Activated CD4-positive, alpha-beta T cell treated with anti-CD3 and anti-CD28 coated beads, Interleukin-2, amount 10 ng/mL, durations not matched to agents 24 days and 14 days (primary cell): ENCODE measurements around the gene PRDM16. TPM values are rescaled to one million over a fixed set of nuclear protein-coding genes. Genes with fewer than 3 reads are reported as not detected.

ENCODE experiments used
- DNase-seq: peaks from one replicate; pipeline ENCODE4 v3.0.0; 2022
- H3K27ac Mint-ChIP-seq: one replicate; pipeline ENCODE4 v1.8.0; 2022; ENCODE audit warnings: mild to moderate bottlenecking, mixed read lengths
- H3K27me3 Mint-ChIP-seq: one replicate; pipeline ENCODE4 v1.8.0; 2022; ENCODE audit warnings: mixed read lengths
- H3K36me3 Mint-ChIP-seq: one replicate; pipeline ENCODE4 v1.8.0; 2022; ENCODE audit warnings: low read depth, mild to moderate bottlenecking, mixed read lengths
- H3K4me1 Mint-ChIP-seq: one replicate; pipeline ENCODE4 v1.8.0; 2021; ENCODE audit warnings: mixed read lengths
- H3K4me3 Mint-ChIP-seq: one replicate; pipeline ENCODE4 v1.8.0; 2022; ENCODE audit warnings: mild to moderate bottlenecking, moderate library complexity, mixed read lengths
- H3K9me3 Mint-ChIP-seq: one replicate; pipeline ENCODE4 v1.8.0; 2021; ENCODE audit warnings: mixed read lengths
- intact Hi-C: fragments of 100-400 bp; cut with micrococcal nuclease; formaldehyde crosslinking; loops from one replicate; pipeline ENCODE4 v1.15.1; 2023
- total RNA-seq: library from RNA; stranded (reverse); gene quantifications from 2 replicates; pipeline ENCODE4 v1.2.3, GENCODE V29; 2022

PRDM16 gene
- total RNA-seq, 1 donor from 2014 or later = not detected

DNA sequence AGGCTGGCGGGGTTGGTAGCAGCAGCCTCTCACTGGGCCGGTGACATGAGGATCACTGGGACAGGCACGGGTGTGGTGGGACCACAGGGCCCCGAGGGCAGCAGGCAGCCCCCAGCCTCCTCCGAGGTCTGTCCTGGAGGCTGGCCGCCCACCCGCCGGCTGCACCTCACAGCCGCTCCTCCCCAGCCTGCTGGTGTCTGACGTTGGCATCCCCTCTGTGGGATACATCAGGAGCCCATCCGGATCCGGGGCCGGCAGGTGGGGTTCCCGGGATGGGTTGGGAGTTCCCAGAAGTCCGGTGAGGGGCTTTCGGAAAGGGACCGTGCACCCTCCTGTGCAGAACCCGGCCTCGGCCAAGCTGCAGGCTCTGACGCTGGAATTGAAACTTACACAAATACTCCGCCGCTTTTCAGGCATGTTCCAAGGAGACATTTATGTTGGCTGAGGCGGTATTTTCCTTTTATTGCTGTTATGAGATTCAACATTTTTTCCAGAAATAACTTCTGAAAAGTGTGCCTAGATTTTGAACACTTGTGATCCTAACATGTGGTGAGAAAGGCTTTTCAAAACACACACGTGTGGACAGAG, 243.4 kb downstream of the PRDM16 start:
- H3K27ac Mint-ChIP-seq = no peak overlapping the region

GRCh38 chr1:3312898-3313575, 244.0 kb downstream of the PRDM16 start:
- Mint-ChIP-seq H3K36me3 (no peaks in the 10 kb centered on the region), H3K4me3 (no peak overlapping the region), H3K4me1 (peaks cover 10% of the 10 kb centered on the region), H3K27me3 (peaks cover 2% of the 10 kb centered on the region), H3K9me3 (no peaks in the 10 kb centered on the region), H3K27ac (no peak overlapping the region)
- DNase-seq = peak; percentile 71
- intact Hi-C loops = no loop called here

More for the DNA sequence above, 243.4 kb downstream of the PRDM16 start:
- H3K4me3 Mint-ChIP-seq = no peak overlapping the region
- no peaks in the 10 kb centered on the region for H3K36me3 Mint-ChIP-seq
- peaks cover 2% of the 10 kb centered on the region for H3K27me3 Mint-ChIP-seq
- H3K9me3 Mint-ChIP-seq = no peaks in the 10 kb centered on the region
- H3K4me1 Mint-ChIP-seq = peaks cover 10% of the 10 kb centered on the region
- intact Hi-C loops = no loop called here
- no peak for DNase-seq

DNA sequence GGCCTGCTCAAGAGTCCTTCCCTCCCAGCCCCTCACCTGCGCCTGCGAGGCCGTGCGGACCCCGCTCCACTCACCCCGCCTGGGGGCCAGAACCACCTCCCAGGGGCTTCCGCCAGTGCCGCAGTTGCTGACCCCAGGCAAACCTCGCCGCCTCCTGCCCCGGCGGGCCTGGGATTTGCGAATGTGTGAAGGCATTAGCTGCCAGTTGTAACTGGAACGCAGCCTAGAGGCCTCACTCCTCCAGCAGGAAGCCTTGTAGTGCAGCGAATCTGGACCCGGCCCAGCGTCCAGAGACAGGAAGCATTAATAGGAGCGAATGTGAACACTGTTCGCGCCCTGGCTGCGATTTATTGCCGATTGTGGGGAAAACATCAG, 244.6 kb downstream of the PRDM16 start:
- H3K27ac Mint-ChIP-seq = no peak overlapping the region

DNA sequence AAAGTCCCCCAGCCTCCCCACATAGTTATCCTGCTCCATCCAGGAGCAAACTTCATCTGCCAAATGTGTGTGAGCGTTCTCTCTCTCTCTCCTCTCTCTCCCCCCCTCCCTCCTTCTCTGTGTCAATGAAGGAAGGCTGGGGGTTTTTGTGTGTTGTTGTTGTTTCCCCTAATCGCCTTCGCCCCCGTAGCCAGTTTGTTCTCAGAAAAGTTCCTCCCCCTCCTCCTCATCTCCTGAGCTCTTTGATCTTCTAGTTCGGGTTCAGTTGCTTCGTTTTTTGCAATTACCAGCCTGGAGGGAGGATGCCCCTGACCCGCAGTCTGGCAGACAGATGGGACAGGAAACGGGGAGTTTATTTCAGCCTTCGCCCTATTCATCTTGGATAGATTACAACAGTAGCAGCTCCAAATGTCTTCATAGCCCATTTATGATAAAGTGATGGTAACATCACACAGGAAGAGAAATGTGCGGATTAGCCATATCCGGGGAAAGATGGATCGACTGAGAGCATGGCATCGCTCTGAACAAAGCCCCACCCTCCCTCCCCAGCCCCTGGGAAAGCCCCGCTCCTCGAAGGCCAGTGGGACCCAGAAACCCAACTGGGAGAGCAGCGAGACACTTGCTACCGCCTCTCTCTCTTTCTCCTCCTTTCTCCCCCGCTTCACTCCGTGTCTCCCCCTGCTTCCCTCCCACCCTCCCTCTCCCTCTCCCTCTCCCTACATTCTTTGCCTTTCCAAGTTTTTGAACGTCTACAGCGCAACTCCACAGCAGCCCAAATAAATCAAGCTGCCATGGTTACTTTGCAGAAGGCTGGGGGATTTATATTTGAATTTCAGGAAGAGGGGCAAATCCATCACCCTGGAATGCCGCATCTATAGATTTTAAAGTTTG, 245.7 kb downstream of the PRDM16 start:
- Mint-ChIP-seq H3K27ac (no peak overlapping the region), H3K36me3 (no peaks in the 10 kb centered on the region), H3K4me3 (no peak overlapping the region), H3K27me3 (peaks cover 2% of the 10 kb centered on the region), H3K9me3 (no peaks in the 10 kb centered on the region), H3K4me1 (peaks cover 10% of the 10 kb centered on the region)
- no peak for DNase-seq
- intact Hi-C loops = no loop called here

More for the DNA sequence above, 244.6 kb downstream of the PRDM16 start:
- peaks cover 2% of the 10 kb centered on the region for H3K27me3 Mint-ChIP-seq
- H3K36me3 Mint-ChIP-seq = no peaks in the 10 kb centered on the region
- H3K4me1 Mint-ChIP-seq = peaks cover 10% of the 10 kb centered on the region
- no peaks in the 10 kb centered on the region for H3K9me3 Mint-ChIP-seq
- intact Hi-C loops = no loop called here
- no peak overlapping the region for H3K4me3 Mint-ChIP-seq
- no peak for DNase-seq

DNA sequence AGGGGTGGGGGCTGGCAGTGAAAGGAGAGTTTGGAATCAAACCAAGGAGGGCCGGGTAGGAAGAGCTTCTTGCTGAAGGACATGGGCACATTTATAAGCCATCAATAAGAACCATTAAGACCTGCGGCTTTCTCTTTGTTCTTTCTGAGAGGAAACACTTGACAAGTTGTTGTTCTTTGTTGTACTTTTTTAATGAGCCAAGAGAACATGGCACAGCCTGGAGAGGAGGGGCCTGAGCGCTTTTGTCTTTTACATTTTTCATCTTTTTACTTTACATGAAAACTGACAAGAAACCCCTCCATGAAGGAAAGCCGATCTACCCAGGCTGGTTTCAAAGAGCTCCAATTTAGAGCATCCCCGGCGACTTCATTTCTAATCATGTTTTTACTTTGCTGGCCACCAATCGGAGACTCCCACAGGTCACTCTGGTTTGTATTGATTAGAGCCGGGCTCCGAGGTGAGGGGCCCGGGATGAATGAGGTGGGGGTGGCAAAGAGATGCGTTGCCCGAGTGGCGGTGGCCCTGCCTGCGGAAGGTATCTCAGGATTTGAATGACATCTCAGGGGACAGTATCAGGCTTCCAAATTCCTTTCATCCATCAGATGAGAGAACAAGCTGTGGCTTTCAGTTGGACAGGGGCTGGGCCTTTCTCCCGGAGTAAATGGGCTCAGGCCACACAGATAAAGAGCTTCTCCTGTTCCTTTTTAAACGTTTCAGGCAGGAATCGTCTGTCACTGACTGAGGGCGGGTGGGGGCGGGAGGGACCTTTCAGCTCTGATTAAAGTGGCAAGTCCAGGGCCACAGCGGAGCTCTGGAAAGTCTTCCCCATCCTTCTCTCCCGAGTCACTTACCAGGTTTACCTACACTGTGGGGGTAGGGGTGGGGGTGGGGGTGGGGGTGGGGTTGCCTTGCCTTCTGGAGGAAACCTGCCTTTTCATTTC, 246.7 kb downstream of the PRDM16 start:
- Mint-ChIP-seq H3K36me3 (no peaks in the 10 kb centered on the region), H3K4me1 (peaks cover 10% of the 10 kb centered on the region), H3K27me3 (peaks cover 2% of the 10 kb centered on the region), H3K4me3 (no peak overlapping the region), H3K27ac (no peak overlapping the region), H3K9me3 (no peaks in the 10 kb centered on the region)
- DNase-seq = no peak
- intact Hi-C loops = no loop called here

- H3K4me3 Mint-ChIP-seq = no peak overlapping the region
- DNase-seq = no peak
- no peaks in the 10 kb centered on the region for H3K9me3 Mint-ChIP-seq
- intact Hi-C loops = no loop called here
- peaks cover 2% of the 10 kb centered on the region for H3K27me3 Mint-ChIP-seq
- no peaks in the 10 kb centered on the region for H3K36me3 Mint-ChIP-seq
- peak overlapping the region; percentile 4 for H3K27ac Mint-ChIP-seq
- H3K4me1 Mint-ChIP-seq = peaks cover 10% of the 10 kb centered on the region
These were observed 247.4 kb downstream of the PRDM16 start for GRCh38 chr1:3316340-3316943.

DNA sequence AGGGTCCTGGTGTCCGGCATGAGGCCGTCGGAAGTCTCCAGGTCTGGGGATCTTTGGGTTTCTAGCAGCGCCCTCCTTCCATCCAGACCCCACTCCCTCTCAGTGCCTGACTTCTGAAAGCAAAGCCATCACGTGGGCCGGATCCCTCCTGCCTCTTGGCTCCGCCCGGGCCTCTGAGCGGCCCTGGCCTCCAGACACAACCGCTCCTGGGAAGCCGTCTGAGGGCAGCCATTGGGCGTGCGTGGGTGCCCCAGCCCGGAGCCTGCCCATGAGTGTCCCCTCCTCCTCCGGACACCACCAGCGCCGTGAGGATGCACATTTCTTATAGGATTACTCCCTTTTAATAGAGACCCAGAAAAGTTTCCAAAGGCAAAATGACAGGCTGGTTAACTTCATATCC, 248.5 kb downstream of the PRDM16 start:
- no peak overlapping the region for H3K27ac Mint-ChIP-seq
- H3K27me3 Mint-ChIP-seq = peaks cover 2% of the 10 kb centered on the region
- intact Hi-C loops = no loop called here
- no peaks in the 10 kb centered on the region for H3K9me3 Mint-ChIP-seq
- no peaks in the 10 kb centered on the region for H3K36me3 Mint-ChIP-seq
- DNase-seq = no peak
- no peak overlapping the region for H3K4me3 Mint-ChIP-seq
- H3K4me1 Mint-ChIP-seq = peaks cover 10% of the 10 kb centered on the region

- H3K27me3 Mint-ChIP-seq = peaks cover 2% of the 10 kb centered on the region
- intact Hi-C loops = no loop called here
- no peak overlapping the region for H3K4me3 Mint-ChIP-seq
- DNase-seq = no peak
- peaks cover 3% of the 10 kb centered on the region for H3K4me1 Mint-ChIP-seq
- no peaks in the 10 kb centered on the region for H3K36me3 Mint-ChIP-seq
- no peaks in the 10 kb centered on the region for H3K9me3 Mint-ChIP-seq
- H3K27ac Mint-ChIP-seq = no peak overlapping the region
These were observed 249.3 kb downstream of the PRDM16 start for GRCh38 chr1:3318329-3318728.

DNA sequence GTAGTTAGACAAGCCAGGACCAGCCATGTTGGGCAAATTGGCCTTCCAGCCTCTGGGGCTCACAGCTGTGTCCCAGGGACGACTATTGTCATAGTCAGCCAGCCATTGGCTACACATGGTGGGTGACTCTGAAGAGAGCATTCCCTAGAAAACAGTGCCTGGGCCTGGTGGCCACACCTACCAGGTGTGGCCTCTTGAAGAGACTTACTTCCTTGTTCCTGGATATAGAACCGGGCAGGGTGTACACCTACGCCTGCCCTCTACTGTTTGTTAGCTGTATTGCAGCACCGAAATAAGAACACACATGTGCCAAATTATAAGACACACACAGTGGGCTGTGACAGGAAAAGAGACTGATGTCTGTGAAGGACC, 250.9 kb downstream of the PRDM16 start:
- H3K4me1 Mint-ChIP-seq = no peaks in the 10 kb centered on the region
- H3K27ac Mint-ChIP-seq = no peak overlapping the region
- peak; percentile 76 for DNase-seq
- H3K4me3 Mint-ChIP-seq = no peak overlapping the region
- no peaks in the 10 kb centered on the region for H3K9me3 Mint-ChIP-seq
- no peaks in the 10 kb centered on the region for H3K27me3 Mint-ChIP-seq
- intact Hi-C loops = no loop called here
- H3K36me3 Mint-ChIP-seq = no peaks in the 10 kb centered on the region

DNA sequence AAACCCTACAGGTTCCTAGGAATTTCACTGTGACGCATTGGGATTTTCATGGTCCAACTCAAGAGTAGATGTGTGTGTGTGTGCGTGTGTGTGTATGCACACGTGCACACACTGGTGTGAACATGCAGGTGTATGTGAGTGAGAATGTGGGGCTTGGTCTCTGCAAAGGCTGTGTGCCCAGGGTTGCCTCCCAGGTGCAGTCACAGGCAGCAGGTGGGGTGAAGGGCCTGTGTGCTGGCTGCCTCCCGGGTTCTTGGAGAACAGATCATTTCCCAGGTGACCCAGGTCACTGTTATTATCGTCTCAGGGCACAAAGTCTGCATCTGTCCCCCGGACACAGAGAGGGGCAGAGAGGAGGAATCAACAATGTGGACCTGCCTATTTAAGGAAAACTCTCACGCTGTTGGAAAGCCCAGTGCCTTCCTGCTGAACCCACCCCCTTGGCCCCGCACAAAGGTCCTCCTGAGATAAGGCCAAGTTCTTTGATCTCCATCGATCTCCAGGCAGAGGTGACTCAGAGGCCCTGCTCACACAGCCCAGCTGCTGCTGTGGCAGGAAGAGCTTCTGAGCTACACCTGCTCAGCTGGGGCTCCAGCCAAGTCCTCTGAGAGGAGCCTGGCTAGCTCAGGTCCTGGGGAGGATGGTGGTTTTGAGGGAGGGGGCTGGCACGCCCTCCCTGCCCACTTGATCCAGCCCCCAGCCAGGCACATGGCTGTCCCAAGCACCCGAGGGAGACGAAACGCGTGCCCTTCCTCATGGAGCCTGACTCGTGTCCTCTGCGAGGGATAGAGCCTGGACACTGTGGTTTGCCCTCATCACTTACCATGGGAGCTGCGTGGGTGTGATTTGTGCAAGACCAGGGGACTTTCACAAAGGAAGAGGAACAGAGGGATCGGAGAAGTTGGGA, 251.5 kb downstream of the PRDM16 start:
- Mint-ChIP-seq H3K27me3 (no peaks in the 10 kb centered on the region), H3K4me3 (no peak overlapping the region), H3K9me3 (no peaks in the 10 kb centered on the region), H3K36me3 (no peaks in the 10 kb centered on the region), H3K4me1 (no peaks in the 10 kb centered on the region), H3K27ac (no peak overlapping the region)
- DNase-seq = no peak
- intact Hi-C loops = no loop called here

DNA sequence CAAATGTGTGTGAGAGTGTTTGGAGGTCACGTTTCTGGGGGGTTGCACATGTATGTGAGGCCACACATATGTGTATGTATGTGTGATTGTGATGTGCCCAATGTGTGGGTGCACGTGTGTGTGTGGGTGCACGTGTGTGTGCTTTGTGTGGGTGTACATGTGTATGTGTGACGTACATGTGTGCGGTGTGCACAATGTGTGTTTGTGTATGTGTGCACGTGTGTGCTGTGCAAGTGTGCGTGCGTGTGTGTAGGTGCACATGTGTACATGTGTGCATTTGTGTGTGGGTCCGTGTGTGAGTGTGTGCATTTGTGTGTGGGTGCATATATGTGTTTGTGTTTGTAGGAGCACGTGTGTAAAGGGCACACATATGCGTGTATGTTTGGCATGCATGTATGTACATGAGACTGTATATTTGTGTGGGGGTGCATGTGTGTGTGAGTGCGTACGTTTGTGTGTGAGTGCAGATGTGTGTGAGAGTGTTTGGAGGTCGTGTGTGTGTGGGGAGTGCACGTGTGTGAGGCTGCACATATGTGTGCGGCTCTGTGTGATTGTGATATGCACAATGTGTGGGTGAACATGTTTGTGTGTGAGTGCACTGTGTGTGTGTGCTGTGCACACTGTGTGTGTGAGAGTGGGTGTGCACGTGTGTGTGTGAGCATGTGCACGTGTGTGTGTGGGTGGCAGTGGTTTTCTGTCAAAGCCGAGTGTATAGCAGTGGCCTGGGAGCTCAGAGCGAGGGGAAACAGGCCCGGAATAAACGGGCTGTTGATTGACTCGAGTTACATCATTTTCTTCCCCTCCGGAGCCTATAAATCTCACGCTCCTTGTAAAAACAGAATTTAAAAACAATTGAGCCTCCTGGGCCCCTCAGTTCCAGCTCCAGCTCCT, 252.8 kb downstream of the PRDM16 start:
- H3K27ac Mint-ChIP-seq = no peak overlapping the region
- no peak overlapping the region for H3K4me3 Mint-ChIP-seq
- no peaks in the 10 kb centered on the region for H3K36me3 Mint-ChIP-seq
- no peaks in the 10 kb centered on the region for H3K27me3 Mint-ChIP-seq
- DNase-seq = no peak
- intact Hi-C loops = no loop called here
- no peaks in the 10 kb centered on the region for H3K4me1 Mint-ChIP-seq
- no peaks in the 10 kb centered on the region for H3K9me3 Mint-ChIP-seq
